ENCODE results near the gene GSE1.

GRCh38 chr16:85681255-85681654 lies 68.1 kb downstream of the GSE1 start:
- TF ChIP-seq CTCF (conservative IDR thresholded peaks at IDR 0.05) (no peak), ZFX (IDR thresholded peaks at IDR 0.05) (no peak)

All from C4-2B (cell line).